Epidermal melanocyte (primary cell): ENCODE data around the gene TAL1.
"Not testable (repeated sequence)": the region's sequence is repeated elsewhere in the genome, so short reads cannot be mapped to it uniquely, and the experiment has no call there.

ENCODE experiments used
- DNase-seq: peaks from one replicate; pipeline ENCODE4 v3.0.0; 2011; ENCODE audit warnings: low spot score; ENCODE audit not compliant: insufficient read length

TAL1 gene

GRCh38 chr1:47232187-47232874 is at the start of gene TAL1:
Gene TAL1, minus strand, starts transcription at chr1:47232225. Its CDS starts 6,337 bp downstream, at chr1:47225888.
- no peak for DNase-seq

GRCh38 chr1:47280142-47280541 is 48.1 kb upstream of the TAL1 start:
- DNase-seq = no peak

GRCh38 chr1:47276850-47277249 is 44.8 kb upstream of the TAL1 start:
- no peak for DNase-seq

- not testable (repeated sequence) for DNase-seq
These were observed 43.8 kb upstream of the TAL1 start for GRCh38 chr1:47275811-47276210.

GRCh38 chr1:47265529-47265928 is 33.5 kb upstream of the TAL1 start:
- not testable (repeated sequence) for DNase-seq

GRCh38 chr1:47262787-47263413 is 30.9 kb upstream of the TAL1 start:
- DNase-seq = no peak

GRCh38 chr1:47257224-47257623 is 25.2 kb upstream of the TAL1 start:
- DNase-seq = no peak

- DNase-seq = no peak
These were observed 20.8 kb upstream of the TAL1 start for GRCh38 chr1:47252795-47253194.

- no peak for DNase-seq
These were observed 20.3 kb upstream of the TAL1 start for GRCh38 chr1:47252369-47252768.

- no peak for DNase-seq
These were observed 17.7 kb upstream of the TAL1 start for GRCh38 chr1:47249755-47250154.

- DNase-seq = no peak
These were observed 12.4 kb upstream of the TAL1 start for GRCh38 chr1:47244339-47244862.

GRCh38 chr1:47243910-47244309 is 11.9 kb upstream of the TAL1 start:
- no peak for DNase-seq

- no peak for DNase-seq
These were observed 9.4 kb upstream of the TAL1 start for GRCh38 chr1:47241114-47242113.

GRCh38 chr1:47238935-47239592 is 7.0 kb upstream of the TAL1 start:
- no peak for DNase-seq

GRCh38 chr1:47235806-47236205 is 3.8 kb upstream of the TAL1 start:
- no peak for DNase-seq

GRCh38 chr1:47235241-47235681 is 3.2 kb upstream of the TAL1 start:
- no peak for DNase-seq

GRCh38 chr1:47233186-47233585 is 1.2 kb upstream of the TAL1 start:
- DNase-seq = no peak

- no peak for DNase-seq
These were observed 481 bp downstream of the TAL1 start for GRCh38 chr1:47231301-47232186.

GRCh38 chr1:47230692-47231300 is 1.2 kb downstream of the TAL1 start:
- DNase-seq = no peak
